Stimulated activated CD4-positive, alpha-beta T cell treated with anti-CD3 and anti-CD28 coated beads, Interleukin-15, amount 100 ng/mL, for 1 hour (primary cell): ENCODE results near the gene CAPRIN1.

Experiments
- DNase-seq, 2 donors: peaks; one replicate each; pipeline ENCODE4 v3.0.0-alpha.2; 2020; ENCODE audit warnings: low read depth in 1 of 2, low spot score in 1 of 2

CAPRIN1 gene

GRCh38 chr11:34051349-34052035 is at the start of gene CAPRIN1:
Gene CAPRIN1 (plus strand): TSS chr11:34051731. CDS start chr11:34052421, 690 bp downstream.
- peak; percentile 68 to 71 for DNase-seq

- no peak for DNase-seq
Observed at GRCh38 chr11:34002420-34002819, 49.1 kb upstream of the CAPRIN1 start.

GRCh38 chr11:34004236-34004635 is 47.3 kb upstream of the CAPRIN1 start:
- DNase-seq: no peak

- no peak for DNase-seq
Observed at GRCh38 chr11:34006876-34007275, 44.7 kb upstream of the CAPRIN1 start.

- no peak for DNase-seq
Observed at GRCh38 chr11:34012734-34013133, 38.8 kb upstream of the CAPRIN1 start.

GRCh38 chr11:34013898-34014571 is 37.5 kb upstream of the CAPRIN1 start:
- DNase-seq: no peak

- no peak for DNase-seq
Observed at GRCh38 chr11:34021977-34022735, 29.4 kb upstream of the CAPRIN1 start.

- DNase-seq: no peak
Observed at GRCh38 chr11:34026432-34026831, 25.1 kb upstream of the CAPRIN1 start.

GRCh38 chr11:34027516-34028408 is 23.8 kb upstream of the CAPRIN1 start:
- DNase-seq: no peak

- DNase-seq: no peak
Observed at GRCh38 chr11:34028425-34028824, 23.1 kb upstream of the CAPRIN1 start.

GRCh38 chr11:34029176-34029575 is 22.4 kb upstream of the CAPRIN1 start:
- DNase-seq: no peak

- DNase-seq: no peak
Observed at GRCh38 chr11:34030382-34030781, 21.1 kb upstream of the CAPRIN1 start.

- DNase-seq: no peak
Observed at GRCh38 chr11:34033399-34033798, 18.1 kb upstream of the CAPRIN1 start.

- DNase-seq: no peak
Observed at GRCh38 chr11:34034053-34034452, 17.5 kb upstream of the CAPRIN1 start.

- no peak for DNase-seq
Observed at GRCh38 chr11:34036456-34036855, 15.1 kb upstream of the CAPRIN1 start.

- no peak for DNase-seq
Observed at GRCh38 chr11:34037016-34037415, 14.5 kb upstream of the CAPRIN1 start.

GRCh38 chr11:34040571-34040970 is 11.0 kb upstream of the CAPRIN1 start:
- no peak for DNase-seq

GRCh38 chr11:34044664-34045485 is 6.7 kb upstream of the CAPRIN1 start:
- DNase-seq: no peak

- no peak for DNase-seq
Observed at GRCh38 chr11:34049028-34049427, 2.5 kb upstream of the CAPRIN1 start.
